AG20443 (cell line): ENCODE results near the gene PTPRG.
A peak's percentile ranks its signal among the peaks of the same experiment; 100 is the strongest.

ENCODE experiments used
- DNase-seq: peaks from one replicate; pipeline ENCODE4 v3.0.0; 2012; ENCODE audit warnings: low spot score, mixed read lengths

PTPRG gene

GRCh38 chr3:62153231-62153630 is 591.9 kb downstream of the PTPRG start:
- DNase-seq: no peak

- no peak for DNase-seq
Observed at GRCh38 chr3:62154457-62155148, 593.2 kb downstream of the PTPRG start.

- no peak for DNase-seq
Observed at GRCh38 chr3:62159056-62159708, 597.8 kb downstream of the PTPRG start.

- DNase-seq: peak; percentile 77
Observed at GRCh38 chr3:62159709-62160092, 598.3 kb downstream of the PTPRG start.

GRCh38 chr3:62161371-62161770 is 600.0 kb downstream of the PTPRG start:
- DNase-seq: peak; percentile 55

- no peak for DNase-seq
Observed at GRCh38 chr3:62164196-62164595, 602.8 kb downstream of the PTPRG start.

GRCh38 chr3:62164746-62165145 is 603.4 kb downstream of the PTPRG start:
- no peak for DNase-seq

GRCh38 chr3:62167566-62168262 is 606.3 kb downstream of the PTPRG start:
- peak; percentile 40 for DNase-seq

GRCh38 chr3:62168356-62168755 is 607.0 kb downstream of the PTPRG start:
- no peak for DNase-seq

- peak; percentile 26 for DNase-seq
Observed at GRCh38 chr3:62169906-62170660, 608.7 kb downstream of the PTPRG start.

- DNase-seq: no peak
Observed at GRCh38 chr3:62171789-62172188, 610.4 kb downstream of the PTPRG start.

- no peak for DNase-seq
Observed at GRCh38 chr3:62172199-62172598, 610.8 kb downstream of the PTPRG start.

- no peak for DNase-seq
Observed at GRCh38 chr3:62173939-62174515, 612.7 kb downstream of the PTPRG start.

GRCh38 chr3:62175161-62175560 is 613.8 kb downstream of the PTPRG start:
- no peak for DNase-seq

- no peak for DNase-seq
Observed at GRCh38 chr3:62178032-62178431, 616.7 kb downstream of the PTPRG start.

- no peak for DNase-seq
Observed at GRCh38 chr3:62178739-62179600, 617.6 kb downstream of the PTPRG start.

GRCh38 chr3:62180514-62180913 is 619.1 kb downstream of the PTPRG start:
- no peak for DNase-seq

- no peak for DNase-seq
Observed at GRCh38 chr3:62183087-62183486, 621.7 kb downstream of the PTPRG start.

GRCh38 chr3:62183969-62184368 is 622.6 kb downstream of the PTPRG start:
- DNase-seq: no peak

GRCh38 chr3:62184559-62184958 is 623.2 kb downstream of the PTPRG start:
- DNase-seq: no peak

GRCh38 chr3:62187022-62187431 is 625.7 kb downstream of the PTPRG start:
- DNase-seq: peak; percentile 38
